ENCODE results near the gene HABP4.
"Not testable (repeated sequence)": the region's sequence is repeated elsewhere in the genome, so short reads cannot be mapped to it uniquely, and the experiment has no call there.

Gene HABP4

GRCh38 chr9:96500696-96501632, 51.0 kb downstream of the HABP4 start:
- DNase-seq = no peak

GRCh38 chr9:96501633-96502538, 51.9 kb downstream of the HABP4 start:
- no peak for DNase-seq

GRCh38 chr9:96502539-96503373, 52.8 kb downstream of the HABP4 start:
- DNase-seq = no peak

GRCh38 chr9:96503374-96503748, 53.4 kb downstream of the HABP4 start:
- not testable (repeated sequence) for DNase-seq

- no peak for DNase-seq
Observed at GRCh38 chr9:96503918-96504317, 53.9 kb downstream of the HABP4 start.

GRCh38 chr9:96505316-96505991, 55.5 kb downstream of the HABP4 start:
- no peak for DNase-seq

GRCh38 chr9:96508227-96508940, 58.4 kb downstream of the HABP4 start:
- no peak for DNase-seq

GRCh38 chr9:96509026-96509425, 59.1 kb downstream of the HABP4 start:
- DNase-seq = no peak

GRCh38 chr9:96509848-96510247, 59.9 kb downstream of the HABP4 start:
- DNase-seq = no peak

- no peak for DNase-seq
Observed at GRCh38 chr9:96510258-96510657, 60.3 kb downstream of the HABP4 start.

GRCh38 chr9:96512240-96512639, 62.3 kb downstream of the HABP4 start:
- DNase-seq = no peak

- DNase-seq = no peak
Observed at GRCh38 chr9:96513622-96514021, 63.7 kb downstream of the HABP4 start.

- DNase-seq = no peak
Observed at GRCh38 chr9:96514108-96514799, 64.3 kb downstream of the HABP4 start.

- DNase-seq = no peak
Observed at GRCh38 chr9:96514800-96515158, 64.8 kb downstream of the HABP4 start.

GRCh38 chr9:96515621-96516470, 65.9 kb downstream of the HABP4 start:
- DNase-seq = no peak

GRCh38 chr9:96519095-96519494, 69.1 kb downstream of the HABP4 start:
- no peak for DNase-seq

GRCh38 chr9:96519787-96520186, 69.8 kb downstream of the HABP4 start:
- DNase-seq = no peak

GRCh38 chr9:96522366-96522765, 72.4 kb downstream of the HABP4 start:
- DNase-seq = no peak

- no peak for DNase-seq
Observed at GRCh38 chr9:96523374-96523773, 73.4 kb downstream of the HABP4 start.

- no peak for DNase-seq
Observed at GRCh38 chr9:96524045-96524444, 74.1 kb downstream of the HABP4 start.
